Right lobe of liver (tissue), 4 donors: ENCODE data around the gene NKX3-2.

Source experiments
- CTCF ChIP-seq, 4 donors: fragments of 200-600 bp in 3 of 4; fragments of 450-650 bp in 1 of 4; IDR thresholded peaks; one replicate each; pipeline versions ENCODE4 v1.5.1 to v1.8.0; 2016 to 2022; ENCODE audit warnings: antibody characterized with exemption in 4 of 4, mild to moderate bottlenecking in 2 of 4
- POLR2A ChIP-seq: fragments of 450-650 bp; IDR thresholded peaks from one replicate; pipeline ENCODE4 v1.6.1; 2017; ENCODE audit warnings: antibody characterized with exemption, mild to moderate bottlenecking
- donor health status: DM: no; HTN: no; CAD: no.
- donor health status: DM: no; HTN: no; CAD: no.
- donor health status: DM: no; HTN: yes; CAD: no.

- TF ChIP-seq CTCF (IDR thresholded peaks at IDR 0.05) (no peak), POLR2A (no peak)
Observed at GRCh38 chr4:13527981-13528820, 16.1 kb downstream of the NKX3-2 start.
